ENCODE measurements around the gene RGR.

- TF ChIP-seq, protein P1, sequence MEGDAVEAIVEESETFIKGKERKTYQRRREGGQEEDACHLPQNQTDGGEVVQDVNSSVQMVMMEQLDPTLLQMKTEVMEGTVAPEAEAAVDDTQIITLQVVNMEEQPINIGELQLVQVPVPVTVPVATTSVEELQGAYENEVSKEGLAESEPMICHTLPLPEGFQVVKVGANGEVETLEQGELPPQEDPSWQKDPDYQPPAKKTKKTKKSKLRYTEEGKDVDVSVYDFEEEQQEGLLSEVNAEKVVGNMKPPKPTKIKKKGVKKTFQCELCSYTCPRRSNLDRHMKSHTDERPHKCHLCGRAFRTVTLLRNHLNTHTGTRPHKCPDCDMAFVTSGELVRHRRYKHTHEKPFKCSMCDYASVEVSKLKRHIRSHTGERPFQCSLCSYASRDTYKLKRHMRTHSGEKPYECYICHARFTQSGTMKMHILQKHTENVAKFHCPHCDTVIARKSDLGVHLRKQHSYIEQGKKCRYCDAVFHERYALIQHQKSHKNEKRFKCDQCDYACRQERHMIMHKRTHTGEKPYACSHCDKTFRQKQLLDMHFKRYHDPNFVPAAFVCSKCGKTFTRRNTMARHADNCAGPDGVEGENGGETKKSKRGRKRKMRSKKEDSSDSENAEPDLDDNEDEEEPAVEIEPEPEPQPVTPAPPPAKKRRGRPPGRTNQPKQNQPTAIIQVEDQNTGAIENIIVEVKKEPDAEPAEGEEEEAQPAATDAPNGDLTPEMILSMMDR (IDR thresholded peaks at IDR 0.05; ENCODE audit: low read length) = no peak
- no peak for TF ChIP-seq EZH2 (IDR thresholded peaks at IDR 0.05; ENCODE audit: borderline replicate concordance, low read length)
Observed at GRCh38 chr10:84306751-84307384, 62.0 kb downstream of the RGR start.
